Right lobe of liver (tissue), 6 donors: ENCODE results near the gene KIRREL3. TPM values are rescaled to one million over a fixed set of nuclear protein-coding genes. Genes with fewer than 3 reads are reported as not detected.

Experiments used
- ATAC-seq, 4 donors: fragments of 200-7000 bp; cut with Tn5 transposase; one replicate each; pipeline ENCODE4 v1.9.1; 2020; ENCODE audit warnings: mild to moderate bottlenecking in 4 of 4, moderate library complexity in 4 of 4
- DNase-seq, 3 donors: peaks; one replicate each; pipeline ENCODE4 v3.0.0-alpha.2; 2020
- H3K27ac ChIP-seq, 3 donors: fragments of 200-600 bp; one replicate each; pipeline ENCODE4 v1.8.0; 2022
- H3K27me3 ChIP-seq, 2 donors: fragments of 200-600 bp; one replicate each; pipeline ENCODE4 v1.8.0; 2022
- H3K36me3 ChIP-seq, 4 donors: fragments of 200-600 bp; sonication (generic) in 1 of 4; one replicate each; pipeline versions ENCODE4 v1.5.1 to v1.8.0; 2017 to 2022; ENCODE audit warnings: control low read depth in 1 of 4
- H3K4me1 ChIP-seq, 4 donors: fragments of 200-600 bp; sonication (generic) in 1 of 4; one replicate each; pipeline versions ENCODE4 v1.5.1 to v1.8.0; 2017 to 2022; ENCODE audit warnings: control low read depth in 1 of 4
- H3K4me3 ChIP-seq, 3 donors: fragments of 200-600 bp; one replicate each; pipeline ENCODE4 v1.8.0; 2022
- H3K9me3 ChIP-seq, 4 donors: fragments of 200-600 bp; sonication (generic) in 1 of 4; one replicate each; pipeline versions ENCODE4 v1.5.1 to v1.8.0; 2017 to 2022; ENCODE audit warnings: control low read depth in 1 of 4
- CTCF ChIP-seq, 4 donors: fragments of 200-600 bp in 3 of 4; fragments of 450-650 bp in 1 of 4; IDR thresholded peaks; one replicate each; pipeline versions ENCODE4 v1.5.1 to v1.8.0; 2016 to 2022; ENCODE audit warnings: antibody characterized with exemption in 4 of 4, mild to moderate bottlenecking in 2 of 4
- POLR2A ChIP-seq: fragments of 450-650 bp; IDR thresholded peaks from one replicate; pipeline ENCODE4 v1.6.1; 2017; ENCODE audit warnings: antibody characterized with exemption, mild to moderate bottlenecking
- WGBS: methylation state at CpG from one replicate; pipeline ENCODE4 v1.1.6; 2018; ENCODE audit warnings: low coverage, low lambda C conversion rate; ENCODE audit not compliant: insufficient coverage; ENCODE audit errors: missing lambda C conversion rate; 5-methylcytosine and 5-hydroxymethylcytosine counted together
- intact Hi-C, 2 donors: fragments of 100-400 bp; cut with DNase I; formaldehyde crosslinking; loops; one replicate each; pipeline versions ENCODE4 v1.11.2 to v1.14.1; 2022
- total RNA-seq, 6 experiments: library from RNA; depleted of rRNA in 2 of 6; stranded (reverse); fragments of >200 nt in 2 of 6; fragmentation: NEBNext Ultra II Directional in 3 of 6; extraction: Animal tissue kit (Norgen Biotek cat#: 25700) in 3 of 6; gene quantifications; one replicate each; pipeline versions ENCODE4 v1.1.0 to v1.2.4, GENCODE V29; 2016 to 2023
- donor health status: DM: no; HTN: yes; CAD: no.
- donor health status: DM: no; HTN: no; CAD: no.
- donor health status: DM: no; HTN: no; CAD: no.
- donor health status: DM: no; HTN: yes; CAD: no.
- donor health status: DM: no; HTN: yes; CAD: no.

KIRREL3 gene
- total RNA-seq, 6 experiments from 2014 or later, result not detected

DNA sequence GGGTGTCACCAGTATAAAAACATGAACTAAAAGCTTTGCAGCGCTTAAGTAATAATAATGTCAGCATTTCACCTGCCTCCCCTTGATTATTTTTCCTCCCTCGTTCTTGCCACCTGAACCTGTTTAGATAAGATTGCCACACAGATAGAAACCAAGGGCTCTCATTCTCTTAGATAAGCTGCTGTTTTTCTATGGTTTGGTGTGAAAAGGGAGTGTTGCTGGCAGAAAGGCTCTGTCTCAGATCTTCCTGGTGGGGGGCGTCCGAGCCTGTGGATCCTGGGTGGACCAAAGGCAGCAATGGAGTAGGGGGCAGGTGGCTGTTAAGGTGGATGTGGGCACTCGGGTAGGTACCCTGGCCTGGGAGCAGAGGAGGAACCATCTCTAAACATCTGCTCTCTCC, 497.6 kb downstream of the KIRREL3 start:
- Histone ChIP-seq H3K4me3 (no peak overlapping the region), H3K27me3 (peaks cover 0 to 8% of the 10 kb centered on the region in 2 donors), H3K4me1 (no peaks in the 10 kb centered on the region), H3K27ac (no peak overlapping the region), H3K9me3 (no peaks in the 10 kb centered on the region), H3K36me3 (no peaks in the 10 kb centered on the region)
- WGBS, result 19% methylated on average over 5 of the region's 5 CpGs
- no peak for DNase-seq
- TF ChIP-seq POLR2A (no peak), CTCF (IDR thresholded peaks at IDR 0.05) (no peak)
- intact Hi-C loops, result no loop called here
- no peak for ATAC-seq

- no peak for TF ChIP-seq POLR2A
- no peak for TF ChIP-seq CTCF (IDR thresholded peaks at IDR 0.05)
- Histone ChIP-seq H3K27me3 (peaks cover 0 to 8% of the 10 kb centered on the region in 2 donors), H3K4me1 (no peaks in the 10 kb centered on the region), H3K9me3 (no peaks in the 10 kb centered on the region), H3K4me3 (no peak overlapping the region), H3K36me3 (no peaks in the 10 kb centered on the region), H3K27ac (no peak overlapping the region)
- ATAC-seq (no peak), DNase-seq (no peak)
- intact Hi-C loops, result no loop called here
- 0% methylated on average over 1 of the region's 2 CpGs for whole genome bisulfite sequencing
These were observed 498.4 kb downstream of the KIRREL3 start for GRCh38 chr11:126502159-126502558.

DNA sequence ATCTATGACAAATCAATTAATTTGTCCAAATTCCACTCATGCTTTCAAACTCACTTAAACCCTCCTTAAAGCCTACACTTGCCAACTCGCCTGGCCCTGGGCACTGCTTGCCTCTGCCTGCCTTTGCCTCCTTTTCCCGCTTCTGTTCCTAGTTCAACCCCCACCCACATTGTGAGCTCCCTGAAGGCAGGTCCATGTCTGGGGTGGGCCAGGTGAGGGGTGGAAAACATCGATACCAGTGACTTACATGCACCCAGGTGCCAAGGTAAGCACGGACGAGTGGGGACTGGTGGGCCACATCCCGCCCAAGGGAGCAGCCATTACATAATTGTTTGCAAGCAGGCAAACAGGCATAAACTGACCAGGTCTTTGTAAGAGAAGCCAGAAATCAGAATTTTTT, 498.9 kb downstream of the KIRREL3 start:
- H3K36me3 ChIP-seq, result no peaks in the 10 kb centered on the region
- H3K27ac ChIP-seq, result no peak overlapping the region
- intact Hi-C loops, result no loop called here
- DNase-seq (no peak), ATAC-seq (no peak)
- TF ChIP-seq POLR2A (no peak), CTCF (IDR thresholded peaks at IDR 0.05) (no peak)
- H3K4me3 ChIP-seq, result no peak overlapping the region
- 44% methylated on average over 6 of the region's 6 CpGs for WGBS
- H3K9me3 ChIP-seq, result no peaks in the 10 kb centered on the region
- H3K27me3 ChIP-seq, result peaks cover 0 to 8% of the 10 kb centered on the region in 2 donors
- no peaks in the 10 kb centered on the region for H3K4me1 ChIP-seq

- Histone ChIP-seq H3K27me3 (peaks cover 0 to 8% of the 10 kb centered on the region in 2 donors), H3K27ac (no peak overlapping the region), H3K4me3 (no peak overlapping the region), H3K4me1 (no peaks in the 10 kb centered on the region), H3K9me3 (no peaks in the 10 kb centered on the region), H3K36me3 (no peaks in the 10 kb centered on the region)
- TF ChIP-seq CTCF (IDR thresholded peaks at IDR 0.05) (no peak), POLR2A (no peak)
- no peak for ATAC-seq
- intact Hi-C loops, result no loop called here
- WGBS, result 35% methylated on average over 8 of the region's 10 CpGs
- DNase-seq, result no peak
These were observed 499.6 kb downstream of the KIRREL3 start for GRCh38 chr11:126500981-126501380.

DNA sequence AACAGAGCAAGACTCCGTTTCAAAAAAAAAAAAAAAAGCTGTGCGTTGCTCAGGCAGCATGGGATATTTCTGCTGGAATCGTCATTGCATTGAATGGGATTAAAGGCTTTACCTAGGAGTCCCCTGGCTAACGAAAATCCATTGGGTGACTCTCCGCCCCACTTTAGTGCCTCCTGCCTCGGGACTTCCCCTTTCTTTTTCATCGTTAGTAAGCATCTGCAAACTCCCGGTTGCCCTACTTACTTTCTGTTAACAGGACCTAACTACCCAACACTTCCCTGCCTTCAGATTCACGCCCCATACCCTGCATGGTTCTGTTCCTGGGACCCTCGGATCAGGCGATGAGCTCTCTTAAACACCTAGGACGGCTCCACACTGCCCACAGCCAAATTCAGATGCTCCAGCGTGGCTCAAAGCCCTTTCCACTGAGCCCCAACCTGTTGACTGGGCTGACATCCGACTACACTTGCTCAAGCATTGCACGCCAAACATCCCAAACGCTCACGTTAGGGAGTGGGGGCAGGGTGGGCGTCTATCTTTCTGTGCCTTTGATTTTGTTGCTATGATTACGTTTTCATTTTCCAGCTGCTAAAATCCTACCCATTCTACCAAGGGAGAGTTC, 501.3 kb downstream of the KIRREL3 start:
- TF ChIP-seq CTCF (IDR thresholded peaks at IDR 0.05) (no peak), POLR2A (no peak)
- H3K4me1 ChIP-seq, result no peaks in the 10 kb centered on the region
- no peak overlapping the region for H3K27ac ChIP-seq
- WGBS, result 43% methylated on average over 18 of the region's 19 CpGs
- ATAC-seq, result no peak
- no peaks in the 10 kb centered on the region for H3K36me3 ChIP-seq
- DNase-seq, result no peak
- no peaks in the 10 kb centered on the region for H3K9me3 ChIP-seq
- peaks cover 0 to 8% of the 10 kb centered on the region in 2 donors for H3K27me3 ChIP-seq
- H3K4me3 ChIP-seq, result no peak overlapping the region
- intact Hi-C loops, result no loop called here
